Activated B cell treated with CpG ODN at 0.5 μM for 24 hours (primary cell): ENCODE results near the gene INO80C. TPM values are rescaled to one million over a fixed set of nuclear protein-coding genes. Genes with fewer than 3 reads are reported as not detected.

Source experiments
- ATAC-seq: fragments of 200-7000 bp; cut with Tn5 transposase; one replicate; pipeline ENCODE4 v1.10.0; 2021; ENCODE audit warnings: low read depth, mild to moderate bottlenecking, moderate library complexity
- CTCF ChIA-PET: fragments of 350-600 bp; sonication (Branson Sonifier 250); formaldehyde crosslinking; loops from one replicate; lab custom pipeline; 2021; ENCODE audit warnings: antibody characterized with exemption; lab: Charles Lee
- POLR2A ChIA-PET: fragments of 350-600 bp; sonication (Branson Sonifier 250); formaldehyde crosslinking; loops from one replicate; lab custom pipeline; 2021; ENCODE audit warnings: antibody characterized with exemption; lab: Charles Lee
- DNase-seq: peaks from one replicate; pipeline ENCODE4 v3.0.0; 2022
- H3K27ac Mint-ChIP-seq: one replicate; pipeline ENCODE4 v1.8.0; 2020; ENCODE audit warnings: mixed read lengths
- H3K27me3 Mint-ChIP-seq: one replicate; pipeline ENCODE4 v1.8.0; 2021; ENCODE audit warnings: mixed read lengths
- H3K36me3 Mint-ChIP-seq: one replicate; pipeline ENCODE4 v1.8.0; 2021; ENCODE audit warnings: low read depth, mixed read lengths
- H3K4me1 Mint-ChIP-seq: one replicate; pipeline ENCODE4 v1.8.0; 2021; ENCODE audit warnings: mixed read lengths
- H3K4me3 Mint-ChIP-seq: one replicate; pipeline ENCODE4 v1.8.0; 2020; ENCODE audit warnings: mild to moderate bottlenecking, mixed read lengths
- H3K9me3 Mint-ChIP-seq: one replicate; pipeline ENCODE4 v1.8.0; 2020; ENCODE audit warnings: mixed read lengths
- intact Hi-C: fragments of 100-400 bp; cut with micrococcal nuclease; formaldehyde crosslinking; loops from one replicate; pipeline ENCODE4 v1.15.1; 2024
- total RNA-seq: library from RNA; stranded (reverse); gene quantifications from 2 replicates; pipeline ENCODE4 v1.2.3, GENCODE V29; 2022
- TF ChIP-seq, protein P1 (sequence below): fragments of 200-600 bp; IDR thresholded peaks from one replicate; pipeline ENCODE4 v1.8.0; 2022; ENCODE audit warnings: antibody characterized with exemption, mild to moderate bottlenecking

Gene INO80C
- total RNA-seq, 1 donor from 2014 or later: 31.6 TPM

DNA sequence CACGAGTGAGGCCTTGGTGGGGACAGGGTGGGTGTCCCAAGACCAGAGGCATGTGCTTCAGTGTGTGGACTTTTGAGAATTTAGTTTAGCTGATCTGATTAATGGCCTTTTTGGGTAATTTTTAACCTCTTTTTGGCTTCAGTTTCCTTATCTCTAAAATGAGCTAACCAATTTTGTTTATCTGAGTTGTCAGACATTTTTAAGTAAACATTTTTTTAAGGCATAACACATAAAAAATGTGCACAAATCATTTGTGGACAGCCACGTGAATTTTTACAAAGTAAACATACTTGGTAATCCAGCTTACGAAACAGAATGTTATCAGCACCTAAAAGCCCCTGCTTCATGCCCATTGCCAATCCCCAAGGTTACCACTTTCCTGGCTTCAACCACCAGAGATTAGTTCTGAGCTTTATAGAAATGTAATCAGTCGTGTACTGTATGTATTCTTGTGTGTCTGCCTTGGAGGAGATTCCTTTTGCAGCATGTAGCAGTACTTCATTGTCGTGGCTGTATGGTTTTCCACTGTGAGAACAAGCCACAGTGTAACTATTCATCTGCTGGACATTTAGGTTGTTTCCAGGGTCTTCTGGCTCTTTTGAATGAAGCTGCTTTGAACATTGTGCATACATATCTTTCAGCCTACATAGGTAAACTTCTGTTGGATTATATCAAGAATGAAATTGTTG, 8.4 kb upstream of the INO80C start:
- H3K4me3 Mint-ChIP-seq: no peak overlapping the region
- ChIA-PET CTCF (no interaction called here), POLR2A (interaction anchor here (1.1 kb wide), 1 partner anchor 8 kb away, joined by 6 read pairs; the partner anchor contains the start of gene INO80C)

DNA sequence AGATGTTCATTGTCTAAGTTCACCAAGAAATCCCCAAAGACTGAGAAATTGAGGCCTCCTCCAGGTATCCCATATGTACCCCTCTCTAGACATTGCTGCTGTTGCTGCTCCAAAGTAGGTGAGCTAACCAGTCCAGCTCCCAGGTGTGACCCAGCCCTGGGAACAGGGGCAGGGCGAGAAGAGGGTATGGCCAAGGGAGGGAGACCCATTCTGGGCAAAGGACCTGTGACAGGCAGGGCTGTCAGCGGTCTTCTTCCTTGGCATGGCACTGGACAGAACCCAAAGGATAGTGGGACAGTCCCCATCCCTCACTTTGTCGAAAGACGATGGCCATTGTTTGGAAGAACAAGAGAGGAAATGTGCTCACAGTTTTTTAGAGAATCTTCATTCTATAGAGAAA, 7.2 kb upstream of the INO80C start:
- H3K4me1 Mint-ChIP-seq: peaks cover 10% of the 10 kb centered on the region
- no peak for DNase-seq
- TF ChIP-seq, protein P1, sequence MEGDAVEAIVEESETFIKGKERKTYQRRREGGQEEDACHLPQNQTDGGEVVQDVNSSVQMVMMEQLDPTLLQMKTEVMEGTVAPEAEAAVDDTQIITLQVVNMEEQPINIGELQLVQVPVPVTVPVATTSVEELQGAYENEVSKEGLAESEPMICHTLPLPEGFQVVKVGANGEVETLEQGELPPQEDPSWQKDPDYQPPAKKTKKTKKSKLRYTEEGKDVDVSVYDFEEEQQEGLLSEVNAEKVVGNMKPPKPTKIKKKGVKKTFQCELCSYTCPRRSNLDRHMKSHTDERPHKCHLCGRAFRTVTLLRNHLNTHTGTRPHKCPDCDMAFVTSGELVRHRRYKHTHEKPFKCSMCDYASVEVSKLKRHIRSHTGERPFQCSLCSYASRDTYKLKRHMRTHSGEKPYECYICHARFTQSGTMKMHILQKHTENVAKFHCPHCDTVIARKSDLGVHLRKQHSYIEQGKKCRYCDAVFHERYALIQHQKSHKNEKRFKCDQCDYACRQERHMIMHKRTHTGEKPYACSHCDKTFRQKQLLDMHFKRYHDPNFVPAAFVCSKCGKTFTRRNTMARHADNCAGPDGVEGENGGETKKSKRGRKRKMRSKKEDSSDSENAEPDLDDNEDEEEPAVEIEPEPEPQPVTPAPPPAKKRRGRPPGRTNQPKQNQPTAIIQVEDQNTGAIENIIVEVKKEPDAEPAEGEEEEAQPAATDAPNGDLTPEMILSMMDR: no peak
- ATAC-seq: no peak
- H3K9me3 Mint-ChIP-seq: no peaks in the 10 kb centered on the region
- no peaks in the 10 kb centered on the region for H3K36me3 Mint-ChIP-seq
- intact Hi-C loops: no loop called here
- POLR2A ChIA-PET: no interaction called here
- no peak overlapping the region for H3K4me3 Mint-ChIP-seq
- H3K27ac Mint-ChIP-seq: no peak overlapping the region
- H3K27me3 Mint-ChIP-seq: no peaks in the 10 kb centered on the region
- CTCF ChIA-PET: no interaction called here

More for the DNA sequence above, 8.4 kb upstream of the INO80C start:
- Mint-ChIP-seq H3K27me3 (no peaks in the 10 kb centered on the region), H3K27ac (no peak overlapping the region), H3K36me3 (no peaks in the 10 kb centered on the region), H3K4me1 (peaks cover 10% of the 10 kb centered on the region), H3K9me3 (no peaks in the 10 kb centered on the region)
- intact Hi-C loops: no loop called here
- DNase-seq (no peak), ATAC-seq (no peak)
- TF ChIP-seq, protein P1: no peak

DNA sequence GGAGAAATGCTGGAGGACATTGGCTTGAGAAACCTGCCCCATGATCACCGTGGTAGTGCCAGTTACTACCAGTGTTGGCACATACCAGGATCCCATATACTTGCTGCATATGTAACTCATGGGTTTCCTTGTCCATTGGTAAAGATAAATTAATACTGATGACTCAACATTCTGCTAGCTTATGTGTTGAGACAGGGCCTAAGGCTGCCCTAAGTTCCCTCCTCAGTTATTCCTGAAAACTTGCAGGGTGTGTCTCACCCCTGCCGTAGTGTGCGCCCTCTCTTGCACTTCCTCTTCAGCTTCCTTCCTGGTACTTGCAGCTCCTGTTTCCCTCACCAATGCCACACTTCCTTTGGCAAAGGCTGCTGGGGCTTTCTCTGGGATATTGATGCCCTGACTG, 4.3 kb upstream of the INO80C start:
- TF ChIP-seq, protein P1: no peak
- DNase-seq (no peak), ATAC-seq (no peak)
- Mint-ChIP-seq H3K4me3 (no peak overlapping the region), H3K9me3 (no peaks in the 10 kb centered on the region), H3K27me3 (no peaks in the 10 kb centered on the region), H3K36me3 (peaks cover 8% of the 10 kb centered on the region), H3K4me1 (peaks cover 27% of the 10 kb centered on the region), H3K27ac (no peak overlapping the region)
- intact Hi-C loops: no loop called here
- CTCF ChIA-PET: no interaction called here
- POLR2A ChIA-PET: no interaction called here

DNA sequence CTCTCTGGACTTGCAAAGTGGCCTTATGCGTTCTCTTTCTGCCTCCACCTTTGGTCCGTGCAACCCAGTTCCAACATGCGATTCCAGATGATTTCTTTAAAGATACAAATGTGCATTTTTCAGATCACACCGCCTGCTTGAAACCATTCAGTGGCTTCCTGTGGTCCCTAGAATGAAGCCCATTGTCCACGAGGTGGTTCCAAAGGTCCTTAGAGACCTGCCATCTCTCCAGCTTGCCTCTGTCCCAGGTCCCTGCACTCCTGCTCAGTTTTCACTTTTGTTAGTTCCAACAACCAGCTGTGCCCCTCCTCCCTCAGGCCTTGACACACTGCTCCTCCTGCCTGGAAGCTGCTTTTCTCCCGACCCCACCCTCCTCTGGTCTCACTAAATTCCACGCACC, 3.6 kb upstream of the INO80C start:
- ATAC-seq (no peak), DNase-seq (no peak)
- intact Hi-C loops: no loop called here
- ChIA-PET CTCF (no interaction called here), POLR2A (interaction anchor here (0.6 kb wide), 1 partner anchor 34 kb away, joined by 7 read pairs; no protein-coding TSS in a partner anchor)
- Mint-ChIP-seq H3K36me3 (peaks cover 10% of the 10 kb centered on the region), H3K9me3 (no peaks in the 10 kb centered on the region), H3K4me3 (no peak overlapping the region), H3K4me1 (peaks cover 33% of the 10 kb centered on the region), H3K27me3 (no peaks in the 10 kb centered on the region), H3K27ac (no peak overlapping the region)
- TF ChIP-seq, protein P1: no peak

DNA sequence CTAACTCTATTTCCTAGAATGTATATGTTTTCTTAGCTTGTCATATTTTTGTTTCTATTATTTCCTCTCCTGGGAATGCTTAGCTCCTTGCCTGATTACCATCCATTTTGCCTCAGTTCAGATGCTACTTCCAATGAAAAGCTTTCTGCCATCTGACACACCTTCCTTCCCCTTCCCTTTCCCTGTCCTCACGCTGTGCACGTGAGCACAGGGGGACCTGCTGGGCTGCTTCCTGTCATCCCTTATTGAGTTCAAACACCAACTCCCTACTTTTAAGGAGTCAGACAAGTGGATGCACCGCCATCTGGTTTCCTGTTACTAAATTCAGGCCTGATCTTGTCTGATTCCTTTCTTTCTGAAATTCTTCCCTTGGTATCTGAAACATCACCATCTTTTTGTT, 2.4 kb upstream of the INO80C start:
- DNase-seq (no peak), ATAC-seq (no peak)
- peaks cover 43% of the 10 kb centered on the region for H3K4me1 Mint-ChIP-seq
- ChIA-PET POLR2A (interaction anchor here (0.7 to 1.2 kb wide), 2 partner anchors 104 to 117 kb away, joined by 3 read pairs; no protein-coding TSS in a partner anchor), CTCF (interaction anchor here (1.6 kb wide), 1 partner anchor 12 kb away, joined by 4 read pairs; no protein-coding TSS in a partner anchor)
- H3K36me3 Mint-ChIP-seq: peaks cover 10% of the 10 kb centered on the region
- intact Hi-C loops: no loop called here
- TF ChIP-seq, protein P1: no peak
- H3K9me3 Mint-ChIP-seq: no peaks in the 10 kb centered on the region
- no peak overlapping the region for H3K4me3 Mint-ChIP-seq
- H3K27ac Mint-ChIP-seq: peak overlapping the region; percentile 22
- no peaks in the 10 kb centered on the region for H3K27me3 Mint-ChIP-seq
